Skeletal muscle tissue (tissue), 4 donors: ENCODE results near the gene WDR18. TPM values are rescaled to one million over a fixed set of nuclear protein-coding genes. Genes with fewer than 3 reads are reported as not detected.

ENCODE experiments used
- H3K27ac ChIP-seq: one replicate; pipeline ENCODE4 v1.7.0; 2013; ENCODE audit warnings: mild to moderate bottlenecking, low read depth, low read length, inconsistent platforms
- H3K27me3 ChIP-seq, 3 donors: one replicate each; pipeline ENCODE4 v1.7.0; 2013; ENCODE audit warnings: low read length in 3 of 3; ENCODE audit not compliant: control insufficient read depth in 3 of 3, insufficient read depth in 3 of 3
- H3K36me3 ChIP-seq, 3 donors: one replicate each; pipeline ENCODE4 v1.7.0; 2013; ENCODE audit warnings: low read length in 3 of 3; ENCODE audit not compliant: control insufficient read depth in 3 of 3, insufficient read depth in 3 of 3
- H3K4me1 ChIP-seq, 3 donors: one replicate each; pipeline ENCODE4 v1.7.0; 2013; ENCODE audit warnings: low read length in 3 of 3, mild to moderate bottlenecking in 3 of 3; ENCODE audit not compliant: control insufficient read depth in 3 of 3, insufficient read depth in 3 of 3
- H3K4me3 ChIP-seq, 3 donors: one replicate each; pipeline ENCODE4 v1.7.0; 2013; ENCODE audit warnings: low read length in 3 of 3
- H3K9ac ChIP-seq, 3 donors: one replicate each; pipeline ENCODE4 v1.7.0; 2013; ENCODE audit warnings: low read length in 3 of 3, mild to moderate bottlenecking in 3 of 3, moderate library complexity in 2 of 3, low read depth in 1 of 3
- H3K9me3 ChIP-seq, 3 donors: one replicate each; pipeline ENCODE4 v1.7.0; 2013; ENCODE audit warnings: low read length in 3 of 3; ENCODE audit not compliant: control insufficient read depth in 3 of 3
- total RNA-seq: library from RNA; depleted of rRNA; stranded (reverse); fragments of >200 nt; gene quantifications from one replicate; pipeline ENCODE4 v1.2.3, GENCODE V29; 2014
- donor health status: Osteomylitis.

WDR18 gene
- total RNA-seq, 1 donor from 2014 or later, result 35.5 TPM

DNA sequence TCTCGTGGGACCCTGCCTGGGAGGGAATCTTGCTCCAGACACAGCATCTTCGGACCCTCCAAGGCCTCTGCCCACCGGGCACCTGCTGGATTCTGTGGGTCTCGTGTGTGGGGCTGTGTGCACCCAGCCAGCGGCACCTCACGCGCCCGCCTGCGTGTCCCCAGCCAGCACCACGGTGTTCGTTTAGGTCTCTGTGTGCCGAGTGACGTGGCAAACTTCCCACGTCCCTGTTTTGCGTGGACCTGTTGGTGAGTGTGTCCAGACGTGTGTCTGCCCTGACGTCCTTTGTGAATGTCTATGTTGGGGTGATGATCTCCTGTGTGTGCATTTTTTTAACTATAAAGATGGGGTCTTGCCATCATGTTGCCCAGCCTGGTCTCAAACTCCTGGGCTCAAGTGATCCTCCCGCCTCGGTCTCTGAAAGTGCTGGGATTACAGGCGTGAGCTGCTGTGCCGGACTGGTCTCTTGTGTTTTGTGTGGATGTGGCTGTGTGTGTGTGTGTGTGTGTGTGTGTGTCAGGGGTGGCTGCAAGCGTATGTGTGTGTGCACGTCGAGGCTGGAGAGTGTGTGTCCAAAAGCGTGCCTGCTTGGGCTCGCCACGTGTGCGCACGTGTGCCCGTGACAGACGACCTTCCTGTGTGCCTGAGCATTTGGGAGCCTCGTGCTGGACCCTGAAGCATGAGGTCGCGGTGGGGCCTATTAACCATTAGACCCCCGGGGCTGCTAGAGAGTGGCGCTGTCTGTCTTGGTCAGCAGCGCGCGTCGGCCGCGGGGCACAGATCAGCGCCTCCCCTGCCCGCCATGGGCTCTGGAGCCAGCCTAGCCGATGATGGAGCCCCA, 42.6 kb upstream of the WDR18 start:
- H3K36me3 ChIP-seq, result no peaks in the 10 kb centered on the region
- peak overlapping the region in 1 of 3 donors; percentile 40 for H3K9ac ChIP-seq
- H3K27me3 ChIP-seq, result peaks cover 0 to 19% (median 10%) of the 10 kb centered on the region in 3 donors
- no peaks in the 10 kb centered on the region for H3K9me3 ChIP-seq
- H3K27ac ChIP-seq, result no peak overlapping the region
- H3K4me1 ChIP-seq, result peaks cover 3 to 15% (median 8%) of the 10 kb centered on the region in 3 donors
- peak overlapping the region; percentile 20 to 62 (median 29) for H3K4me3 ChIP-seq

DNA sequence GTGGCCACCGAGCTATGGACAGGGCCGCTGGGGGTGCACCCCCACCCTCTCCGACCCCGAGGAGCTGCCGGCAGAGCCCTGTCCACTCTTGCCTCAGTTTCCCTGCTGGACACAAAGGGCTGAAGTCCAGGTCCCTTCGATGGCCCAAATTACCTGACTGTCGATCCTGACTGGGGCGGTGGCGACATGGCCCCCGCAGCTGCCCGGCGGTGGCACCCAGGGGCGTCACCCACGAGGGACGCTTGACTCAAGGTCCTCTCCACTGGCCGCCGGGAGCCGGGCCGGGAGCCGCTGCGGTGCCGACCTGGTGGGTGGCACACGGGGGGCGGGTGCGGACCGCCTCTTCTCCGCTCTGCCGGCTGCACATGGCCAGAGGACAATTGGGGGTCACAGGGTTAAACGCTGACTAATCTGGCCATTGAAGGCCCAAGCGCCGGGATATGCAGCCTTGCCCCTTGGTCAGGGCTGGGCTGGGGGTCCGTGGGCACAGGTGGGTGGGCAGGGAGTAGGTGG, 42.0 kb upstream of the WDR18 start:
- Histone ChIP-seq H3K36me3 (no peaks in the 10 kb centered on the region), H3K27me3 (peaks cover 0 to 21% (median 10%) of the 10 kb centered on the region in 3 donors), H3K9me3 (no peaks in the 10 kb centered on the region), H3K4me3 (no peak overlapping the region), H3K9ac (no peak overlapping the region), H3K4me1 (peaks cover 3 to 15% (median 8%) of the 10 kb centered on the region in 3 donors), H3K27ac (no peak overlapping the region)

GRCh38 chr19:943551-944170, 40.5 kb upstream of the WDR18 start:
- Histone ChIP-seq H3K4me1 (peaks cover 3 to 15% (median 8%) of the 10 kb centered on the region in 3 donors), H3K36me3 (no peaks in the 10 kb centered on the region), H3K4me3 (no peak overlapping the region), H3K27ac (no peak overlapping the region), H3K9me3 (no peaks in the 10 kb centered on the region), H3K9ac (no peak overlapping the region), H3K27me3 (peaks cover 0 to 24% (median 10%) of the 10 kb centered on the region in 3 donors)

- Histone ChIP-seq H3K9ac (no peak overlapping the region), H3K4me1 (peaks cover 3 to 15% (median 8%) of the 10 kb centered on the region in 3 donors), H3K4me3 (no peak overlapping the region), H3K36me3 (no peaks in the 10 kb centered on the region), H3K27ac (no peak overlapping the region), H3K27me3 (peaks cover 0 to 24% (median 10%) of the 10 kb centered on the region in 3 donors), H3K9me3 (no peaks in the 10 kb centered on the region)
These were observed 40.0 kb upstream of the WDR18 start for GRCh38 chr19:944171-944567.

GRCh38 chr19:944663-945241, 39.4 kb upstream of the WDR18 start:
- H3K9ac ChIP-seq, result no peak overlapping the region
- no peaks in the 10 kb centered on the region for H3K9me3 ChIP-seq
- no peak overlapping the region for H3K4me3 ChIP-seq
- peaks cover 0 to 24% (median 10%) of the 10 kb centered on the region in 3 donors for H3K27me3 ChIP-seq
- H3K27ac ChIP-seq, result no peak overlapping the region
- H3K36me3 ChIP-seq, result no peaks in the 10 kb centered on the region
- H3K4me1 ChIP-seq, result peaks cover 3 to 15% (median 8%) of the 10 kb centered on the region in 3 donors

DNA sequence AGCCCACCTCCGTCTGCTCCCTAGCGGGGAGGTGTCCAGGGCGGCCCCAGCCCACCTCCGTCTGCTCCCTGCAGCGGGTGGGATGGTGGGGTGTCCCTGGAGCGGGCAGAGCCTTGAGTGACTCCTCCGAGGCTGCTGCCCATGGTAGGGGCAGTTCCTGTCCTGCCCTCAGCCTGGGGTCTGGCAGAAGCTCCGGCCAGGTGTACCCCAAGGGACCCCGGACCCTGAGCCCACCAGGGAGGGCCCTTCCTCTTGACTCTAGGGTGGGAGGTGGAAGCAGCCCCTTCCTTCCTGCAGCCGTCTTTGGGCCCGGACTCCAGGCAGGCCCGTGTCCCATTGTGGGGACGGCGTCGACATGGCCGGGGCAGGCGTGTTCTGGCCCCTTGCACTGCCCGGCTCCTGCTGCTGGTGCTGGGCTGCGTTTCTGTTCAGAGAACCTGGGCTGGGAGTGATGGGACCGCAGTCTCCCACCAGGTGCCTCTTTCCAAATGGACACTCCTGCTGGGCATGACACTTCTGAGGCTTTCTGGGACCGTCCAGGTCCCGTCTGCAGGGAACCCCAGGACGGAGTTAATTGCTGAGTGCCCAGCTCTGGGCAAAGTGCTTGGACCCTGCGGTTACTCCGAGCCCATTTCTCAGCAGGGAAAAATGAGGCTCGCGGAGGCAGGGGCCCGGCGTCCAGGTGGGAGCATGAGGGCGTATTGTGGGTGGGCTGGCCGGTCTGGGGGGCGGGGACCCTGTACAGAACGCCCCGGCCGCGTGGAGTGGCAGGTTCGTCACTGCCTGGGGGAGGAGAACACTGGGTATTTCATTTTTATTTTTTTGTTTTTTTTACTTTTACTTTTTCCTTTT, 38.5 kb upstream of the WDR18 start:
- Histone ChIP-seq H3K4me1 (peaks cover 3 to 11% (median 5%) of the 10 kb centered on the region in 3 donors), H3K9ac (no peak overlapping the region), H3K27me3 (peaks cover 0 to 21% (median 10%) of the 10 kb centered on the region in 3 donors), H3K27ac (no peak overlapping the region), H3K36me3 (no peaks in the 10 kb centered on the region), H3K9me3 (no peaks in the 10 kb centered on the region), H3K4me3 (no peak overlapping the region)

DNA sequence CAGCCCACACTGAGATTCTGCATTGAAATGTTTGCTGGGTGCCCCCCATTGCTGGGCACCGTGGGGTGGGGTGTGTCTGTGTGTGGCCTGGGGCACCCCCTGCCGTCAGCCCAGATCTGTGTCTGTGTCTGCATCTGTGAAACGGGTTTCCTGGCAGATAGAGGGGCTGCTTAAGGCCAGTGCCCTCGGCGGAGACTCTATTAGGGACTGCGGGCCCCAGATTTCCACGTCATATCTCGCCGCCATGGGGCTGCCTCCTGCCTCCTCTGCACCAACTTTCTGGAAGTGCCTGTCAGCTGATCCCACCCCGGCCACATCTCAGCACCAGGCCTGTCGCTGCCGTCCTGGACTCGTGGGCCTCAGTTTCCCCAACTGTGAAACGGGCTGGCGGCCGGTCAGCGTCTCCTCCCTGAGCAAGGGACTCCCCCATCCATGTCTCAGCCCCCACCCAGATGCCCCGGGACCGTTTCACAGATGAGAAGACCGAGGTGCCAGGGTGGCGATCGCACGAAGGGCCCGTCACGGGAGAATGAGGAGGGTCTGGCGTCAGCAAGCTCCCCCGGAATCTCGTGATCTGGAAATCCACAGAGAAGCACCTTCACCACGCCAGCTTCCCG, 36.9 kb upstream of the WDR18 start:
- Histone ChIP-seq H3K27me3 (peaks cover 0 to 9% (median 7%) of the 10 kb centered on the region in 3 donors), H3K4me1 (peaks cover 0 to 2% (median 0%) of the 10 kb centered on the region in 3 donors), H3K36me3 (no peaks in the 10 kb centered on the region), H3K9ac (no peak overlapping the region), H3K27ac (no peak overlapping the region), H3K9me3 (no peaks in the 10 kb centered on the region), H3K4me3 (no peak overlapping the region)

- Histone ChIP-seq H3K9me3 (no peaks in the 10 kb centered on the region), H3K27me3 (peaks cover 0 to 8% (median 3%) of the 10 kb centered on the region in 3 donors), H3K4me3 (no peak overlapping the region), H3K36me3 (no peaks in the 10 kb centered on the region), H3K9ac (no peak overlapping the region), H3K4me1 (peaks cover 0 to 2% (median 0%) of the 10 kb centered on the region in 3 donors), H3K27ac (no peak overlapping the region)
These were observed 36.2 kb upstream of the WDR18 start for GRCh38 chr19:947707-948539.
